ENCODE results near the gene CATSPER1. TPM values are rescaled to one million over a fixed set of nuclear protein-coding genes. Genes with fewer than 3 reads are reported as not detected.

Gene CATSPER1
- total and polyA plus RNA-seq, 2 of the 8 experiments (the other 6 are each of a cell fraction or from before 2014, with no cell fraction given), result not detected

DNA sequence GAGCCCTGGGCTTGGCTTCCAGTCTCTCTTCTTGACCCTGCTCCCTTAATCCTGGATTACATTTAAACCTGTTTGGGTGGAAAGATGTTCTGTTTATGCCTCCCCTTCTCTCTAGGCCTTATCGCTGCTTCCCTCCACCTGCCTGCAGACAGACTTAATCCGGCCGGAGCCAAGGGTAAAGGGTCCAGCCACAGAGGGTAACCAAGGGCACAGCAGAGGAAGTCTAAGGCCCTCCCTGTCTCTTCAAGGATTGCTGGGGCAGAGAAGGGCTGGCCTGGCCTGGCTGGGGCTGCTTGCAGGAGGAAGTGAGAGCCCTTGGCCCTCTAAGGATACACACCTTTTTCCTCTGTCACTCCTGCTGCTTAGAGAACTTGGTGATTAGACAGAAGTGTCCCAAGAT is 20.6 kb upstream of the CATSPER1 start:
- Histone ChIP-seq H2BK120ac (replicated peaks; ENCODE audit: low read depth, low read length) (no peak overlapping the region), H2BK15ac (ENCODE audit: low read length) (no peak overlapping the region), H3K27ac (ENCODE audit: low read depth, low read length) (no peak overlapping the region), H3K9ac (replicated peaks in 1 of 4; ENCODE audit: extremely low read depth in 1 of 4, low read depth in 3 of 4, low read length in 3 of 4) (no peak overlapping the region), H3K23ac (ENCODE audit: insufficient read length) (no peak overlapping the region), H3K79me1 (ENCODE audit: low read depth, low read length) (peaks cover 9% of the 10 kb centered on the region), H2BK12ac (ENCODE audit: low read depth, low read length) (no peak overlapping the region), H3K27me3 (replicated peaks in 1 of 4; ENCODE audit: control insufficient read depth in 3 of 4, extremely low read depth in 1 of 4, insufficient read depth in 3 of 4, low read length in 3 of 4) (no peaks in the 10 kb centered on the region), H4K20me1 (replicated peaks in 1 of 2; ENCODE audit: control insufficient read depth in 1 of 2, insufficient read depth in 2 of 2, low read length in 2 of 2) (peaks cover 0 to 4% of the 10 kb centered on the region in 2 experiments), H2AFZ (ENCODE audit: low read length) (no peak overlapping the region), H3K4me3 (ENCODE audit: extremely low read depth in 1 of 4, insufficient read depth in 2 of 4, low read depth in 3 of 4, low read length in 4 of 4) (no peak overlapping the region), H3K23me2 (ENCODE audit: low read depth, low read length) (peaks cover 10% of the 10 kb centered on the region; the same call in 1 of the 2 replicates), H3K79me2 (ENCODE audit: control insufficient read depth in 1 of 2, insufficient read depth in 2 of 2, low read length in 2 of 2) (peaks cover 0 to 13% of the 10 kb centered on the region in 2 experiments; a peak in 1 of 4 replicates), H3K9me3 (ENCODE audit: insufficient read depth in 2 of 2, low read depth in 1 of 2, low read length in 1 of 2) (peaks cover 0 to 10% of the 10 kb centered on the region in 2 experiments; a peak in 1 of 4 replicates), H3K18ac (ENCODE audit: extremely low read depth, low read length) (no peak overlapping the region), H3K4me1 (replicated peaks in 1 of 4; ENCODE audit: control insufficient read depth in 3 of 4, insufficient read depth in 4 of 4, low read length in 3 of 4) (peaks cover 0 to 28% (median 21%) of the 10 kb centered on the region in 4 experiments; a peak in 6 of 7 replicates), H4K8ac (ENCODE audit: extremely low read depth, insufficient read depth, low read length) (no peak overlapping the region), H3K36me3 (ENCODE audit: control insufficient read depth in 2 of 4, insufficient read depth in 4 of 4, low read length in 3 of 4) (peaks cover 0 to 17% (median 6%) of the 10 kb centered on the region in 4 experiments; a peak in 4 of 8 replicates), H3K14ac (ENCODE audit: insufficient read length) (no peak overlapping the region), H4K5ac (ENCODE audit: insufficient read length, low read depth, low read length) (no peak overlapping the region), H2BK20ac (ENCODE audit: low read length) (no peak overlapping the region), H3K4ac (replicated peaks; ENCODE audit: insufficient read length, low read depth, low read length) (no peak overlapping the region), H2AK5ac (ENCODE audit: low read depth, low read length) (no peak overlapping the region), H2BK5ac (ENCODE audit: low read depth, low read length) (no peak overlapping the region), H3K4me2 (ENCODE audit: insufficient read depth in 1 of 2, low read depth in 2 of 2, low read length in 2 of 2) (no peak overlapping the region), H4K91ac (replicated peaks; ENCODE audit: insufficient read length, low read length) (no peak overlapping the region), H3K56ac (replicated peaks; ENCODE audit: insufficient read length, low read depth, low read length) (no peak overlapping the region)
- ChIA-PET POLR2A (ENCODE audit: partially characterized antibody) (interaction anchor here (0.9 to 1.5 kb wide), 4 partner anchors 13 to 187 kb away, joined by 3 to 6 read pairs (median 4); partner anchors contain the start of gene BANF1), CTCF (ENCODE audit: partially characterized antibody) (interaction anchor here (0.9 to 5.7 kb wide), 8 partner anchors 16 to 267 kb away, joined by 3 to 34 read pairs (median 6); partner anchors contain the start of gene CST6)
- FAIRE-seq (no peak), DNase-seq (ENCODE audit: low read depth in 1 of 2, low spot score in 2 of 2) (no peak)
- WGBS, 2 experiments (ENCODE audit: extremely low coverage in 1 of 2, insufficient coverage in 1 of 2, insufficient read length in 1 of 2, insufficient replicate concordance in 2 of 2, low coverage in 1 of 2, low lambda C conversion rate in 2 of 2, missing lambda C conversion rate in 1 of 2), result 94% methylated on average over 3 of the region's 3 CpGs; no CpG with 5 or more reads in 1 of the 2 experiments
- TF ChIP-seq SRF (IDR thresholded peaks at IDR 0.05; ENCODE audit: low read depth, low read length), result no peak
- TF ChIP-seq, protein P1, sequence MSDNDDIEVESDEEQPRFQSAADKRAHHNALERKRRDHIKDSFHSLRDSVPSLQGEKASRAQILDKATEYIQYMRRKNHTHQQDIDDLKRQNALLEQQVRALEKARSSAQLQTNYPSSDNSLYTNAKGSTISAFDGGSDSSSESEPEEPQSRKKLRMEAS (IDR thresholded peaks at IDR 0.05), result no peak
